ENCODE measurements around the gene ILDR2. TPM values are rescaled to one million over a fixed set of nuclear protein-coding genes. Genes with fewer than 3 reads are reported as not detected.

Gene ILDR2
- polyA plus RNA-seq, 4 donors = 0.34 to 0.49 TPM; not detected in 2

DNA sequence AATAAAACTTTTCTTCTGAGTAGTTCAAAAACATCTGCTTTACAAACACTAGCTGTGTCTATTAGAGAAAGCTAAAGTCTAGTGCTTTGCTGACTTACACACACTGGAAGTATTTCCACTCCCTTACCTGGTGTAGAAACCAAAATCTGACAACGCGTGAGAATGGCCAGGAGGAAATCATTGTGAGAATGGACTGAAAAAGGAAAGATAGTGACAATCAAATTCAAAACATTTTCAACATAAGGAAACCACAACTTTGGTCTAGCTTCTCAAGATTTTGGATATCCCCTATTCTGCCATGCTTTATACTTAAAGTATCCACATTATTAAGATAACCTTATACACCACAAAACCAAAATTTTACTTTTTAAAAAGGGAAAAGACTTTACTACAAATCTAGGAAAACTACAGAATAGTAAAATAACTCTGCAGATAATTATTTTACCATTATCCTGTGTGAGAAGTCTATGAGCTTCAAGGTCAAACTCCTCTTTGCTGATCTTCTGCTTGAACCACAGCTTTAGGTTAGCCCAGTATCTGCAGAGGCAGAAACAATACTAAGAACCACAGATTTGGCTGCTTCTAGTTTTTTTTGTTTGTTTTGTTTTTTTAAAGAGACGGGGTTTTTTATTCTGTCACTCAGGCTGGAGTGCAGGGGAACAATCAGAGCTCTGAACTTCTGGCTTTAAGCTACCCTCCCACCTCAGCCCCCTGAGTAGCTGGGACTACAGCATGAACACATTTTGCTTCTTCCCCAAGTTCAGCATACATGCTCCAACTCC, 105.8 kb downstream of the ILDR2 start:
- WGBS, 3 donors = 60 to 74% (median 63%) methylated on average over 3 of the region's 3 CpGs
- H3K27me3 ChIP-seq (ENCODE audit: control insufficient read depth in 3 of 3, insufficient read depth in 3 of 3, low read length in 3 of 3) = no peaks in the 10 kb centered on the region
- FAIRE-seq (no peak), DNase-seq (no peak)
- peaks cover 0 to 3% (median 0%) of the 10 kb centered on the region in 3 donors for H3K4me1 ChIP-seq (ENCODE audit: control insufficient read depth in 3 of 3, insufficient read depth in 2 of 3, low read depth in 1 of 3, low read length in 2 of 3)
- no peaks in the 10 kb centered on the region for H3K9me3 ChIP-seq (ENCODE audit: control insufficient read depth in 2 of 2, insufficient read depth in 1 of 2, low read depth in 1 of 2, low read length in 1 of 2)
- H3K27ac ChIP-seq (ENCODE audit: low read depth in 1 of 3, low read length in 2 of 3) = no peak overlapping the region
- peaks cover 0 to 19% (median 4%) of the 10 kb centered on the region in 3 donors for H3K36me3 ChIP-seq (ENCODE audit: control insufficient read depth in 3 of 3, insufficient read depth in 2 of 3, low read depth in 1 of 3, low read length in 3 of 3)
- H3K4me3 ChIP-seq (ENCODE audit: low read depth in 1 of 3, low read length in 3 of 3) = no peak overlapping the region

DNA sequence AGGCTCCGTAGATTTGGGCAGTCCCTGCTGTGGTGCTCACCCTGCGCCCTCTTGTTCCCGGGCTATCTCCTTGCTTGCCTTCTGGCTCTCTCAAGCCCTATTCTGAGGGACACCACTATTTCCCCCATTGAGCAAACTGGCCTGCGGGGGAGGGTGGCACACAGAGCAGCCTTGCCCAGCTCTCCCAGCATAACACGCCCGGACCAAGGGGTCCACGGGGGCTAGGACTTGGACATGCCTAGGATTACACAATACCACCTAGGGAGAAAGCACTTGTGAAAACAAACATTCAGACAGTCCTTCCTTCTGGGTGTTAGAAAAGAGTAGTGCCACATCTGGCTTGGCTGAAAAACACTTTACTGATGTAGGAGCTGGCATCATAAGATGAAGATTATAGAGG, 106.7 kb downstream of the ILDR2 start:
- FAIRE-seq = no peak
- Histone ChIP-seq H3K27me3 (ENCODE audit: control insufficient read depth in 3 of 3, insufficient read depth in 3 of 3, low read length in 3 of 3) (no peaks in the 10 kb centered on the region), H3K27ac (ENCODE audit: low read depth in 1 of 3, low read length in 2 of 3) (no peak overlapping the region), H3K36me3 (ENCODE audit: control insufficient read depth in 3 of 3, insufficient read depth in 2 of 3, low read depth in 1 of 3, low read length in 3 of 3) (peaks cover 1 to 24% (median 4%) of the 10 kb centered on the region in 3 donors), H3K4me1 (ENCODE audit: control insufficient read depth in 3 of 3, insufficient read depth in 2 of 3, low read depth in 1 of 3, low read length in 2 of 3) (peaks cover 0 to under 1% (median 0%) of the 10 kb centered on the region in 3 donors), H3K9me3 (ENCODE audit: control insufficient read depth in 2 of 2, insufficient read depth in 1 of 2, low read depth in 1 of 2, low read length in 1 of 2) (no peaks in the 10 kb centered on the region), H3K4me3 (ENCODE audit: low read depth in 1 of 3, low read length in 3 of 3) (no peak overlapping the region)
- no peak for DNase-seq
- WGBS, 3 donors = 82 to 92% (median 91%) methylated on average over 7 of the region's 7 CpGs

DNA sequence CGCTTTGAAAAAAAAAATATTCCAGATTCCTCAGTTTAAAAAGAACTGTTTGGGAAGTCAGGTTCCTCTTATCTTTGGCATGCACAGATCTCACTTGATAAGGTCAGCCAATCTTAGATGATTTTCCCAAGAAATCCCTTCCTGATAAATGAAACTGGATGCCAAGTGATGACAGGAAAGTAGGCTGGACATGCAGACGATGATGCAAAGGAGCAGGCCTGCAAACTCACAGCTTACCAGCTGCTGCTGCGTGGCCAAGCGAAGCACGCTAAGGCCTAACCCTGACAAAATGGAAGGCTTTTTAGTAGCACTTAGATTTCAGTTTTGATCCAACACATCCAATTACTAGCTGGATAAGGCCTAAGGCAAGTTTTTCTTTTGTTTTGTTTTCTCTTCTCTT, 109.4 kb downstream of the ILDR2 start:
- Histone ChIP-seq H3K27ac (ENCODE audit: low read depth in 1 of 3, low read length in 2 of 3) (no peak overlapping the region), H3K9me3 (ENCODE audit: control insufficient read depth in 2 of 2, insufficient read depth in 1 of 2, low read depth in 1 of 2, low read length in 1 of 2) (no peaks in the 10 kb centered on the region), H3K36me3 (ENCODE audit: control insufficient read depth in 3 of 3, insufficient read depth in 2 of 3, low read depth in 1 of 3, low read length in 3 of 3) (peaks cover 6 to 34% (median 7%) of the 10 kb centered on the region in 3 donors), H3K27me3 (ENCODE audit: control insufficient read depth in 3 of 3, insufficient read depth in 3 of 3, low read length in 3 of 3) (no peaks in the 10 kb centered on the region), H3K4me1 (ENCODE audit: control insufficient read depth in 3 of 3, insufficient read depth in 2 of 3, low read depth in 1 of 3, low read length in 2 of 3) (no peaks in the 10 kb centered on the region), H3K4me3 (ENCODE audit: low read depth in 1 of 3, low read length in 3 of 3) (no peak overlapping the region)
- 79 to 97% (median 89%) methylated on average over 5 of the region's 5 CpGs for WGBS, 3 donors
- FAIRE-seq = no peak
- DNase-seq = no peak

DNA sequence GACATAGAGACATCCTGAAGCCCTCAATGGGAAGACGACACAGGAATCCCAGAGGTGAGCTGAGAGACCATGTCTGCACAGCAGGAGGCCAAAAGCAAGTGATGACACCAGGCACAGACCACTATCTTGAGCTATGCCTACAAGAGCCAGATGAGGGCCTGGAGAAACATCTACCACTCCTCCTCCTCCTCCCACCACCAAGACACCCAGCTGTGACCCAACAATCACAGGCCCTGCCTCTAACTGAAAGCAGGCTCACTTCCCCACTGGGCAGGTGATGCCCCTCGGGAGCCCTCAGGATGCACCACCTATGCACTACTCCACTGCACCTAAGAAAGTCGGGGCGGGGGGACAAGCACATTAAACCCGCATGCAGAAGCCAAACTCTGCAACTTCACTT, 115.7 kb downstream of the ILDR2 start:
- H3K4me3 ChIP-seq (ENCODE audit: low read depth in 1 of 3, low read length in 3 of 3) = no peak overlapping the region
- no peak for FAIRE-seq
- 77 to 89% (median 85%) methylated on average over 5 of the region's 5 CpGs for WGBS, 3 donors
- H3K9me3 ChIP-seq (ENCODE audit: control insufficient read depth in 2 of 2, insufficient read depth in 1 of 2, low read depth in 1 of 2, low read length in 1 of 2) = no peaks in the 10 kb centered on the region
- H3K36me3 ChIP-seq (ENCODE audit: control insufficient read depth in 3 of 3, insufficient read depth in 2 of 3, low read depth in 1 of 3, low read length in 3 of 3) = peaks cover 8 to 37% (median 12%) of the 10 kb centered on the region in 3 donors
- H3K27me3 ChIP-seq (ENCODE audit: control insufficient read depth in 3 of 3, insufficient read depth in 3 of 3, low read length in 3 of 3) = no peaks in the 10 kb centered on the region
- no peak overlapping the region for H3K27ac ChIP-seq (ENCODE audit: low read depth in 1 of 3, low read length in 2 of 3)
- no peak for DNase-seq
- H3K4me1 ChIP-seq (ENCODE audit: control insufficient read depth in 3 of 3, insufficient read depth in 2 of 3, low read depth in 1 of 3, low read length in 2 of 3) = no peaks in the 10 kb centered on the region

DNA sequence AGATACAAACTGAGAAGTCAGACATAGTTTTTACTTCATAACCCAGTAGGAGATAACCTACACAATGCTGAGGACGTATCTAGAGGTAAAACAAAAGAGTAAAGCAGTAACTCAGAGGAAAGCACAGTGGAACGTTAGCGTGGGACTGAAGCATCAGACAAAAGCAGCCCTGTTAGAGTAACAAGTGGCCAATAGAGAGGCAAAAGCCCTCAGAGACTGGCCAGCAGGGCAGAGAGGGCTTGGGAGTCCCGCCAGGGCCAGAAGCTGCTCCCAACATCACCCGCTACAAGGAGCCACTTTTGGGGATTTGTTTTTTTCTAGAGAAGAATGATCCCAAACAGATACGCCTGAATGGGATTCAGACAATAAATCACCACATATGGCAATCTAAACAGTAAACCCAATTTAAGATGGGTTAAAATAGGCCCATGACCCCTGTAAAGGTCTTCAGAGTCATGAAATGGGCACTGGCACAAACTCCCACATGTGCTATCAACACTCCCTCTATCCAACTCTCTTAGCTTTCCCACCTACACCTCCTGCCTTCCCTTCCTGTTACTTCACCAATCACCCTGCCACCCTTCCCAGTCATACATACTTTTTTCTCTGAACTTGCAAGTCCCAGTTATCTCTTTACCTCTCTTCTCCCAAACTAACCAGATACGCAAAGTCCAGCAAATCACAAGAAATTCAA, 116.5 kb downstream of the ILDR2 start:
- Histone ChIP-seq H3K27ac (ENCODE audit: low read depth in 1 of 3, low read length in 2 of 3) (no peak overlapping the region), H3K9me3 (ENCODE audit: control insufficient read depth in 2 of 2, insufficient read depth in 1 of 2, low read depth in 1 of 2, low read length in 1 of 2) (no peaks in the 10 kb centered on the region), H3K4me1 (ENCODE audit: control insufficient read depth in 3 of 3, insufficient read depth in 2 of 3, low read depth in 1 of 3, low read length in 2 of 3) (no peaks in the 10 kb centered on the region), H3K36me3 (ENCODE audit: control insufficient read depth in 3 of 3, insufficient read depth in 2 of 3, low read depth in 1 of 3, low read length in 3 of 3) (peaks cover 8 to 34% (median 11%) of the 10 kb centered on the region in 3 donors), H3K4me3 (ENCODE audit: low read depth in 1 of 3, low read length in 3 of 3) (no peak overlapping the region), H3K27me3 (ENCODE audit: control insufficient read depth in 3 of 3, insufficient read depth in 3 of 3, low read length in 3 of 3) (no peaks in the 10 kb centered on the region)
- 90 to 95% (median 94%) methylated on average over 7 of the region's 7 CpGs for WGBS, 3 donors
- DNase-seq = no peak
- FAIRE-seq = no peak

Other genes starting within 250 kb of the ILDR2 start
- gene POGK, start 136.1 kb downstream of the ILDR2 start, polyA plus RNA-seq = 10 to 100 TPM in 2 of 4 donors, 1 to 10 TPM in 2; 4.5 to 26.4 (median 7.8) TPM
- 10 to 100 TPM in 2 of 4 donors, 1 to 10 TPM in 2; 9.0 to 17.4 (median 11.3) TPM for gene TADA1, start 99.3 kb downstream of the ILDR2 start, polyA plus RNA-seq
- under 1 TPM in 1 of 4 donors, not detected in 3; 0.10 TPM for gene MAEL, start 13.7 kb upstream of the ILDR2 start, polyA plus RNA-seq
- gene GPA33, start 114.8 kb upstream of the ILDR2 start, polyA plus RNA-seq = 100 to 1,000 TPM in 2 of 4 donors, 10 to 100 TPM in 2; 30.9 to 114 (median 92.9) TPM
- gene STYXL2, start 118.5 kb upstream of the ILDR2 start, polyA plus RNA-seq = under 1 TPM in 3 of 4 donors, not detected in 1; 0.07 to 0.32 (median 0.27) TPM
- 1 to 10 TPM in 3 of 4 donors, under 1 TPM in 1; 0.81 to 8.9 (median 2.3) TPM for gene POU2F1, start 245.3 kb upstream of the ILDR2 start, polyA plus RNA-seq

Measured in small intestine (tissue), 7 donors.